Heart right ventricle (tissue), 16 donors: ENCODE results near the gene AGTRAP. TPM values are rescaled to one million over a fixed set of nuclear protein-coding genes. Genes with fewer than 3 reads are reported as not detected.

Experiments
- ATAC-seq, 8 donors: fragments of 200-7000 bp; cut with Tn5 transposase; one replicate each; pipeline ENCODE4 v1.9.1; 2020; ENCODE audit warnings: mild to moderate bottlenecking in 8 of 8, moderate library complexity in 8 of 8, moderate number of reproducible peaks in 1 of 8
- DNase-seq, 2 donors: peaks; one replicate each; pipeline ENCODE4 v3.0.0-alpha.2; 2020
- H3K27ac ChIP-seq, 10 donors: fragments of 200-600 bp; sonication (generic) in 2 of 10; one replicate each; pipeline versions ENCODE4 v1.5.0 to v1.8.0; 2020 to 2022; ENCODE audit warnings: mild to moderate bottlenecking in 3 of 10
- H3K27me3 ChIP-seq, 7 donors: fragments of 200-600 bp; one replicate each; pipeline ENCODE4 v1.8.0; 2021 to 2022; ENCODE audit warnings: mild to moderate bottlenecking in 2 of 7
- H3K36me3 ChIP-seq, 9 donors: fragments of 200-600 bp; sonication (generic) in 1 of 9; one replicate each; pipeline versions ENCODE4 v1.5.0 to v1.8.0; 2020 to 2022; ENCODE audit warnings: mild to moderate bottlenecking in 2 of 9
- H3K4me1 ChIP-seq, 9 donors: fragments of 200-600 bp; sonication (generic) in 1 of 9; one replicate each; pipeline versions ENCODE4 v1.5.0 to v1.8.0; 2020 to 2022; ENCODE audit warnings: mild to moderate bottlenecking in 4 of 9
- H3K4me3 ChIP-seq, 10 donors: fragments of 200-600 bp; sonication (generic) in 2 of 10; one replicate each; pipeline versions ENCODE4 v1.5.0 to v1.8.0; 2020 to 2022; ENCODE audit warnings: mild to moderate bottlenecking in 7 of 10, moderate library complexity in 2 of 10
- H3K9me3 ChIP-seq, 11 donors: fragments of 200-600 bp in 10 of 11; sonication (generic) in 2 of 11; one replicate each; pipeline versions ENCODE4 v1.5.0 to v1.8.0; 2013 to 2022; ENCODE audit warnings: mild to moderate bottlenecking in 2 of 11, control low read depth in 1 of 11, moderate library complexity in 1 of 11
- CTCF ChIP-seq, 9 donors: fragments of 200-600 bp; sonication (generic) in 2 of 9; IDR thresholded peaks; one replicate each; pipeline versions ENCODE4 v1.5.0 to v1.8.0; 2021 to 2022; ENCODE audit warnings: antibody characterized with exemption in 9 of 9, mild to moderate bottlenecking in 5 of 9, moderate library complexity in 1 of 9
- WGBS, 2 donors: extraction: QIAGEN DNeasy Blood & Tissue Kit; methylation state at CpG; one replicate each; pipeline ENCODE4 v1.1.7; 2013; ENCODE audit warnings: inconsistent platforms in 1 of 2; 5-methylcytosine and 5-hydroxymethylcytosine counted together
- intact Hi-C, 10 donors: fragments of 100-400 bp; cut with DNase I; formaldehyde crosslinking; loops; one replicate each; pipeline versions ENCODE4 v1.11.1 to v1.14.2; 2022
- polyA plus RNA-seq, 2 donors: library from polyadenylated mRNA; stranded (reverse); fragments of 200-250 nt; gene quantifications; one replicate each; pipeline ENCODE4 v1.2.3, GENCODE V29; 2013
- total RNA-seq, 10 donors: library from RNA; stranded (reverse); fragmentation: NEBNext Ultra II Directional in 3 of 10; extraction: Animal tissue kit (Norgen Biotek cat#: 25700) in 3 of 10; gene quantifications; one replicate each; pipeline versions ENCODE4 v1.2.1 to v1.2.4, GENCODE V29; 2021 to 2023
- donor health status: Arrhythmogenic right ventricular cardiomyopathy.
- donor health status: ischemic (EF 13 %, LVEDD 7.1; RV severe dilation, severe dysfunction).
- donor health status: healthy with polysubstance abuse.
- donor health status: DM: no; HTN: yes; CAD: no.
- donor health status: DM: no; HTN: no; CAD: no.
- donor health status: ischemic (EF 25% LVEDD 6.9; RV normal size, moderate dysfunction).
- donor health status: ischemic (EF 25% LVEDD 5.7; RV mildly dilated, moderate dysfunction).
- donor health status: healthy.
- donor health status: DM: yes; HTN: yes; CAD: no.
- donor health status: Ischemic cardiomyopathy.
- donor health status: ischemic (EF 35%, LVEDD 5.7; RV mildly dilated, moderate dysfunction).
- donor health status: nonischemic (EF 11% LVEDD 7.7; RV severe dilation, severe dysfunction).
- donor health status: DM: yes; HTN: yes; CAD: no.
- donor health status: PGD.
- donor health status: ischemic (EF 29% LVEDD 5.4; RV normal size, mild dysfunction).
- donor health status: nonischemic (EF 23%, LVEDD 6.1; RV moderate dilation, normal function).

The AGTRAP gene
- total and polyA plus RNA-seq, 12 donors = 12.9 to 96.7 (median 19.2) TPM

DNA sequence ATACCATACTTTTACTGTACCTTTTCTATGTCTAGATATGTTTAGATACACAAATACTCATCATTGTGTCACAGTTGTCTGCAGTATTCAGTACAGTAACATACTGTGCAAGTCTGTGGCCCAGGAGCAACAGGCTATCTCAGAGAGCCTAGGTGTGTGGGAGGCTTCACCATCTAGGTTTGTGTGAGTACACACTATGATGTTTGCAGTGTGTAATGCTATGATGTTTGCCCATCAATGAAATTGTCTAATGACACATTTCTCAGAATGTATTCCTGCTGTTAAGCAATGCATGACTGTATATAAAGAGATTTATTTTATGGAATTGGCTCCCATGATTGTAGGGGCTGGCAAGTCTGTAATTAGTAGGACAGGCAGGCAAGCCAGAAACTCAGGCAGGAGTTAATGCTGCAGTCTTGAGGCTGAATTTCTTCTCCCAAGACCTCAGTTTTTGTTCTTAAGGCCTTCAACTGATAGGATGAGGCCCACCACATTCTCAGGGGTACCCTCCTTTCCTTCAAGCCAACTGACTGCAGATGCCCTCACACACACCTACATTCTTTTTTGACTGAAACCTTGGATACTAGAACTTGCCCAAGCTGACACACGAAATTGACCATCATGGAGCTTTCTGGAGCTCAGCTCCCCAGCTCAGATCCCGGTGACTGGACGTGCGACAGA is 7.7 kb upstream of the AGTRAP start:
- no peak for DNase-seq
- peaks cover 0 to 60% (median 26%) of the 10 kb centered on the region in 9 donors for H3K4me1 ChIP-seq
- no peaks in the 10 kb centered on the region for H3K36me3 ChIP-seq
- no peak overlapping the region for H3K4me3 ChIP-seq
- peak overlapping the region in 1 of 10 donors; percentile 79 for H3K27ac ChIP-seq
- H3K9me3 ChIP-seq = no peaks in the 10 kb centered on the region
- H3K27me3 ChIP-seq = no peaks in the 10 kb centered on the region
- intact Hi-C loops = loop anchor here in 2 of 10 donors (10.0 kb wide), 2 partner anchors 673 to 693 kb away; no protein-coding TSS in a partner anchor
- ATAC-seq = no peak
- TF ChIP-seq CTCF (IDR thresholded peaks at IDR 0.05) = no peak
- 97 to 98% methylated on average over 4 of the region's 4 CpGs for WGBS, 2 donors

GRCh38 chr1:11729155-11729497 is 6.8 kb upstream of the AGTRAP start:
- H3K4me3 ChIP-seq = no peak overlapping the region
- ATAC-seq = no peak
- peak overlapping the region in 2 of 10 donors; percentile 24 to 79 for H3K27ac ChIP-seq
- no peaks in the 10 kb centered on the region for H3K9me3 ChIP-seq
- no peak for TF ChIP-seq CTCF (IDR thresholded peaks at IDR 0.05)
- intact Hi-C loops = loop anchor here in 2 of 10 donors (10.0 kb wide), 2 partner anchors 674 to 694 kb away; no protein-coding TSS in a partner anchor
- 91 to 93% methylated on average over 11 of the region's 11 CpGs for WGBS, 2 donors
- no peak for DNase-seq
- peaks cover 0 to 60% (median 26%) of the 10 kb centered on the region in 9 donors for H3K4me1 ChIP-seq
- H3K27me3 ChIP-seq = no peaks in the 10 kb centered on the region
- H3K36me3 ChIP-seq = no peaks in the 10 kb centered on the region

- WGBS, 2 donors = 61 to 69% methylated on average over 26 of the region's 26 CpGs
Observed at GRCh38 chr1:11729498-11730428, 6.2 kb upstream of the AGTRAP start.

More at GRCh38 chr1:11729498-11730428, 6.2 kb upstream of the AGTRAP start:
- Histone ChIP-seq H3K27me3 (no peaks in the 10 kb centered on the region), H3K36me3 (no peaks in the 10 kb centered on the region), H3K4me1 (peaks cover 0 to 60% (median 26%) of the 10 kb centered on the region in 9 donors), H3K27ac (peak overlapping the region in 3 of 10 donors; percentile 9 to 89 (median 24)), H3K9me3 (no peaks in the 10 kb centered on the region), H3K4me3 (no peak overlapping the region)
- no peak for DNase-seq
- intact Hi-C loops = loop anchor here in 3 of 10 donors (2.0 to 10.0 kb wide), 3 partner anchors 79 to 695 kb away; no protein-coding TSS in a partner anchor
- ATAC-seq = peak in 2 of 8 donors; percentile 2 to 3
- TF ChIP-seq CTCF (IDR thresholded peaks at IDR 0.05) = no peak
